Rectal smooth muscle tissue (tissue), 1 donor: ENCODE measurements around the gene KRTAP9-9.
"Not testable (repeated sequence)": the region's sequence is repeated elsewhere in the genome, so short reads cannot be mapped to it uniquely, and the experiment has no call there.

ENCODE experiments used
- H3K27ac ChIP-seq: one replicate; pipeline ENCODE4 v1.7.0; 2013; ENCODE audit warnings: low read depth, low read length, inconsistent platforms
- H3K27me3 ChIP-seq: one replicate; pipeline ENCODE4 v1.7.0; 2013; ENCODE audit warnings: low read length; ENCODE audit not compliant: control insufficient read depth, insufficient read depth
- H3K36me3 ChIP-seq: one replicate; pipeline ENCODE4 v1.7.0; 2013; ENCODE audit warnings: low read length; ENCODE audit not compliant: control insufficient read depth, insufficient read depth
- H3K4me1 ChIP-seq: one replicate; pipeline ENCODE4 v1.7.0; 2013; ENCODE audit warnings: low read length; ENCODE audit not compliant: control insufficient read depth, insufficient read depth
- H3K4me3 ChIP-seq: one replicate; pipeline ENCODE4 v1.7.0; 2013; ENCODE audit warnings: low read length
- H3K9ac ChIP-seq: one replicate; pipeline ENCODE4 v1.7.0; 2013; ENCODE audit warnings: low read length

Gene KRTAP9-9

DNA sequence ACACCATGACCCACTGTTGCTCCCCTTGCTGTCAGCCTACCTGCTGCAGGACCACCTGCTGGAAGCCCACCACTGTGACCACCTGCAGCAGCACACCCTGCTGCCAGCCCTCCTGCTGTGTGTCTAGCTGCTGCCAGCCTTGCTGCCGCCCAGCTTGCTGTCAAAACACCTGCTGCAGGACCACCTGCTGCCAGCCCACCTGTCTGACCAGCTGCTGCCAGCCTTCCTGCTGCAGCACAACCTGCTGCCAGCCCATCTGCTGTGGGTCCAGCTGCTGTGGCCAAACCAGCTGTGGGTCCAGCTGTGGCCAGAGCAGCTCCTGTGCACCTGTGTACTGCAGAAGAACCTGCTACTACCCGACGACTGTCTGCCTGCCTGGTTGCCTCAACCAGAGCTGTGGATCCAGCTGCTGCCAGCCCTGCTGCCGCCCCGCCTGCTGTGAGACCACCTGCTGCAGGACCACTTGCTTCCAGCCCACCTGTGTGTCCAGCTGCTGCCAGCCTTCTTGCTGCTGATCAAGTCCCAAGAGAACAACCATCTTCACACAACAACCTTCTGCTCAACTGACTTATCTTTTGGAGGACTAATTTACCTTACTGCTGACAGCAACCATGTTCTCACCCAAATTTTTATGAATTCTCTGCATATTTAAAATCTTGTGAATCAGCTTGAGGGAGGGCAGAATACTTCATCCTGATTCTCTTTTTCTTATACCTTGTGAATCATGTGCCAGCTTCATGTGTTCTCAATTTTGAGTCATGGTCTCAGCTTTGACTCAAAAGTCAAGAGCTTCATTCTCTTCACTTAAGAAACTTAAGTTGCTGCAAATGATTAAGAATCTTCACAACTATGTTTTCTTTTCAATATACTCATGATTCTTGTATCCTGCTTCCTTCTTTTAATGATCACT is at the start of gene KRTAP9-9:
Gene KRTAP9-9, plus strand, starts transcription at position 4 of the 910 bp plus-strand sequence.
- not testable (repeated sequence) for H3K27ac ChIP-seq, H3K9ac ChIP-seq, H3K36me3 ChIP-seq, H3K27me3 ChIP-seq, H3K4me1 ChIP-seq, H3K4me3 ChIP-seq

DNA sequence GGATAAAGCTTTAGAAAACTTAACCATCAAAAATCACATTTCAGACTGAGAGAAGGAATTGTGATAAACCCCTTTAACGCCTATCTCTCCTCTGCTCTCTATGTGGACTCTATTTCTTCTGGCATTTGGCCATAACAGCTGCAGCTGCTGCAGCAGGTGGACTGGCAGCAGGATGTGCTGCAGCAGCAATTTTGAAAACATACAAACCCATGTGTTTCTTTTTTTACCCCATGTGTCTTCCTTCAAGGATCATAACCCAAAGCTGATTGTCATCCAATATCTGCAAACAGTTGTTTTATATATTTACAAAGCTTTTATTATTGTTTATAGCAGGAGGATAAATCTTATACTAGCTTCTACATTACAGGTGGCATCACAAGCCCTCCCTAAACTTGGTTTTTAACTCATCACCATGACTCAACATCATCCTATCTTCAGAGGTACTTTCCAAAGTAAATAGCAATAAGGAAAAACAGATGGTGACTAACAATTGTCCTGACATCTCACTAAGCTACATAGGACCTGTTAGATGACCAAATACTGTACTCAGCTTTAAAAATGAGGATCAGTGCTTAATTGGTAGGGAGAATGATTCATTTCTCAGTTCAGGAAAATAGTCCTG is 43.2 kb upstream of the KRTAP9-9 start:
- Histone ChIP-seq H3K9ac (no peak overlapping the region), H3K27me3 (no peaks in the 10 kb centered on the region), H3K36me3 (no peaks in the 10 kb centered on the region), H3K4me1 (no peaks in the 10 kb centered on the region), H3K27ac (no peak overlapping the region), H3K4me3 (no peak overlapping the region)

DNA sequence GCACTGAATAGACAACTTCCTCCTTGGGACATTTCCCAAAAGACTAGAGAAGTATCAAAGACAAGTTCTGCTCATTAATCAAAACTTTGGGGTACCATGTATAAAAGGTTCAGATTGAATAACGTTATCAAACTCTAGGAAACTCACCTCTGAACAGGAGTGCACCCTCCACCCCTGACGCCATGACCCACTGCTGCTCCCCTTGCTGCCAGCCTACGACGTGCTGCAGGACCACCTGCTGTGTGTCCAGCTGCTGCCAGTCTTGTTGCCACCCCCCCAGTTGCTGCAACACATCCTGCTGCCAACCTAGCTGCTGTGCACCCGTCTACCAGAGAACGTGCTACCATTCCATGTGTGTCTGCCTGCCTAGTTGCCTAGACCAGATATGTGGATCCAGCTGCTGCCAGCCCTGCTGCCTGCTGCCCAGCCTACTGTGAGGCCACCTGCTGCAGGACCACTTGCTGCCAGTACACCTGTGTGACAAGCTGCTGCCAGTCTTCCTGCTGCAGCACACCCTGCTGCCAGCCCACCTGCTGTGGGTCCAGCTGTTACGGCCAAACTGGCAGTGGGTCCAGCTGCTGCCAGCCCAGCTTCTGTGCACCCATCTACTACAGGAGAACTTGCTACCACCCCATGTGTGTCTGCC is 42.5 kb upstream of the KRTAP9-9 start:
- Histone ChIP-seq H3K4me1 (no peaks in the 10 kb centered on the region), H3K27ac (no peak overlapping the region), H3K4me3 (no peak overlapping the region), H3K27me3 (no peaks in the 10 kb centered on the region), H3K36me3 (no peaks in the 10 kb centered on the region), H3K9ac (no peak overlapping the region)

DNA sequence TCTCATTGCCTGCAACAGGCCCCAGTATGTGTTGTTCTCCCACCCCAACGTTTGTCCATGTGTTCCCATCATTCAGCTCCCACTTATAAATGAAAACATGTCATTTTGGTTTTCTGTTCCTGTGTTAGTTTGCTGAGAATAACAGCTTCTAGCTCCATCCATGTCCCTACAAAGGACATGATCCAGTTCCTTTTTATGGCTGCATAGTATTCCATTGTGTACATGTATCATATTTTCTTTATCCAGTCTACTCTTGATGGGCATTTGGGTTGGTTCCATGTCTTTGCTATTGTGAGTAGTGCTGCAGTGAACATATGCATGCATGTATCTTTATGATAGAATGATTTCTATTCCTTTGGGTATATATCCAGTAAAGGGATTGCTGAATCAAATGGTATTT is 39.5 kb upstream of the KRTAP9-9 start:
- Histone ChIP-seq H3K27me3 (no peaks in the 10 kb centered on the region), H3K4me1 (no peaks in the 10 kb centered on the region), H3K4me3 (no peak overlapping the region), H3K27ac (no peak overlapping the region), H3K9ac (no peak overlapping the region), H3K36me3 (no peaks in the 10 kb centered on the region)

- Histone ChIP-seq H3K4me1 (no peaks in the 10 kb centered on the region), H3K4me3 (no peak overlapping the region), H3K27me3 (peaks cover 2% of the 10 kb centered on the region), H3K27ac (no peak overlapping the region), H3K9ac (no peak overlapping the region), H3K36me3 (no peaks in the 10 kb centered on the region)
Measured at GRCh38 chr17:41223821-41224220, 31.4 kb upstream of the KRTAP9-9 start.

GRCh38 chr17:41226051-41226450 is 29.1 kb upstream of the KRTAP9-9 start:
- H3K36me3 ChIP-seq, result no peaks in the 10 kb centered on the region
- H3K27ac ChIP-seq, result no peak overlapping the region

GRCh38 chr17:41226598-41227095 is 28.5 kb upstream of the KRTAP9-9 start, which contains the start of gene KRTAP9-2:
TSS of gene KRTAP9-2 (plus strand) at chr17:41226648. CDS start at chr17:41226655, 7 bp downstream.
- H3K27ac ChIP-seq, H3K4me3 ChIP-seq, H3K36me3 ChIP-seq, H3K27me3 ChIP-seq, H3K4me1 ChIP-seq, H3K9ac ChIP-seq: not testable (repeated sequence)

More at GRCh38 chr17:41226051-41226450, 29.1 kb upstream of the KRTAP9-9 start:
- H3K27me3 ChIP-seq, result peaks cover 2% of the 10 kb centered on the region
- no peak overlapping the region for H3K9ac ChIP-seq
- H3K4me3 ChIP-seq, result no peak overlapping the region
- H3K4me1 ChIP-seq, result no peaks in the 10 kb centered on the region

DNA sequence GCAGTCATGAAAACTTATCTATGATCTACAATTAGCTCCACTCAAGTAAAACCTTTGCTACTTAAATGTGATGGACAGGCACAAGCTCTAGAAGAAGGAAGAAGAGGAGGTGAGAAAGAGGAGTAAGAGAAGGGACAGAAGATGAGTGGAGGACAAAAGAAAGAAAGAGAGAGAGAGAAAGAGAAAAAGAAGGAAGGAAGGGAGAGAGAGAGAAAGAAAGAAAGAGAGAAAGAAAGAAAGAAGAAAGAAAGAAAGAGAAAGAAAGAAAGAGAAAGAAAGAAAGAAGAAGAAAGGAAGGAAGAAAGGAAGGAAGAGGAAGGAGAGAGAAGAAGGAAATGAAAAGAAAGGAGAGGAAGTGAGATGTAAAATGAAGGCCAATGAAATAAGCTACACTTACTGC is 25.1 kb upstream of the KRTAP9-9 start:
- no peak overlapping the region for H3K4me3 ChIP-seq
- peaks cover 2% of the 10 kb centered on the region for H3K27me3 ChIP-seq
- no peaks in the 10 kb centered on the region for H3K4me1 ChIP-seq
- no peak overlapping the region for H3K9ac ChIP-seq
- H3K36me3 ChIP-seq, result no peaks in the 10 kb centered on the region
- no peak overlapping the region for H3K27ac ChIP-seq

DNA sequence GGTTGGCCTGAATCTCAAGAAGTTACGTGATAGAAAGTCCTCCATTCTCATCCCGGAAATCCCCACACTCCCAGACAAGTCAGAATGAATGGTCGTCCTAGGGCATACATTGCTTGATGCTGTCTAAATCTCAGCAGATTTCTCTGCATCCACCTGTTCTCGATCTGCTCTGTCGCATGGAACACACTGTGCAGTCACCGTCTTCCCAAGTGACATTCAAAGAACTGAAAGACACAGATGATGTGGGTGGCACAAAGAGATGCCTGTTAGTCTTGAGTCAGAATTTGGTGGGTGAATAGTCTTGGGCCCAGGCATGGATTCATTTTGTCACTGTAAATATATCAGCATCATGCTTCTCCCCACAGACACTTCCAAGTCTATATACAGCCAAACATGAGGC is 23.5 kb upstream of the KRTAP9-9 start:
- H3K4me1 ChIP-seq, result no peaks in the 10 kb centered on the region

GRCh38 chr17:41232399-41233105 is 22.6 kb upstream of the KRTAP9-9 start, which contains the start of gene KRTAP9-3:
TSS of gene KRTAP9-3 (plus strand) at chr17:41232449. CDS start at chr17:41232502, 53 bp downstream.
- not testable (repeated sequence) for H3K27me3 ChIP-seq, H3K9ac ChIP-seq, H3K27ac ChIP-seq, H3K36me3 ChIP-seq, H3K4me3 ChIP-seq, H3K4me1 ChIP-seq

More for the DNA sequence above, 23.5 kb upstream of the KRTAP9-9 start:
- Histone ChIP-seq H3K27ac (no peak overlapping the region), H3K27me3 (no peaks in the 10 kb centered on the region), H3K4me3 (no peak overlapping the region), H3K36me3 (no peaks in the 10 kb centered on the region), H3K9ac (no peak overlapping the region)

- not testable (repeated sequence) for H3K36me3 ChIP-seq, H3K9ac ChIP-seq, H3K27me3 ChIP-seq, H3K4me1 ChIP-seq, H3K4me3 ChIP-seq, H3K27ac ChIP-seq
Measured at GRCh38 chr17:41237116-41237515, 18.1 kb upstream of the KRTAP9-9 start.

DNA sequence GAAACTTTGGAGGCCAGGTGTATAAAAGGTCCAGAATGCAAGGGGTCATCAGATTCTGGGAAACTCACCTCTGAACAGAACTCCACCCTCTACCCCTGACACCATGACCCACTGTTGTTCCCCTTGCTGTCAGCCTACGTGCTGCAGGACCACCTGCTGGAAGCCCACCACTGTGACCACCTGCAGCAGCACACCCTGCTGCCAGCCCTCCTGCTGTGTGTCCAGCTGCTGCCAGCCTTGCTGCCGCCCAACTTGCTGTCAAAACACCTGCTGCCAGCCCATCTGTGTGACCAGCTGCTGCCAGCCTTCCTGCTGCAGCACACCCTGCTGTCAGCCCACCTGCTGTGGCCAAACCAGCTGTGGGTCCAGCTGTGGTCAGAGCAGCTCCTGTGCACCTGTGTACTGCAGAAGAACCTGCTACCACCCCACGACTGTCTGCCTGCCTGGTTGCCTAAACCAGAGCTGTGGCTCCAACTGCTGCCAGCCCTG is 17.2 kb upstream of the KRTAP9-9 start, which contains the start of gene KRTAP9-8:
Gene KRTAP9-8, plus strand, starts transcription at position 51 of the 489 bp plus-strand sequence. Its CDS starts 53 bp downstream, at position 104.
- not testable (repeated sequence) for H3K4me3 ChIP-seq, H3K9ac ChIP-seq, H3K4me1 ChIP-seq, H3K27ac ChIP-seq, H3K27me3 ChIP-seq, H3K36me3 ChIP-seq
